GM12873 (cell line): ENCODE data around the gene S100A4.

Source experiments
- CTCF ChIP-seq: IDR thresholded peaks from 2 replicates; pipeline ENCODE4 v1.5.1; 2012; ENCODE audit warnings: low read depth, mild to moderate bottlenecking, moderate library complexity, low read length, control low read depth; ENCODE audit not compliant: insufficient read depth; ENCODE audit errors: missing control alignments

Gene S100A4

GRCh38 chr1:153506831-153507413 lies 38.7 kb downstream of the S100A4 start:
- TF ChIP-seq CTCF = no peak

DNA sequence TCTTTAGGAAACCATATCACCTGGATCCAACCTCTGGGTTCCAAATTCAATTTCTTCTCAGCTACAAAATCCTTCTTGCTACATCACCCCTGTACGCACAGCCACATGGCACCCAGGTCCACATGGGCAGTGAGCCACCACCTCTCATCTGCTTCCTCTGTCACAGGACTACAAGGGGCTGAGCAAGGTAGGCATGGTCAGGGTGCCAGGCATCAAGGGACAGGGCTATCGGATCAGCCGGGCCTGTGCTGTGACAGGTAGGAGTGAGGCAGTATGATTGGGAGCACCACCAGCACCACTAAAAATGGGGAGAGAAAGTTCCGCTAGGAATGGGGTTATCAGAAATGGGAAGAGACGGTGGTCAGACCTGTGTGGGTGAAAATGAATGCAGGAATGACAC lies 39.2 kb downstream of the S100A4 start:
- no peak for TF ChIP-seq CTCF

DNA sequence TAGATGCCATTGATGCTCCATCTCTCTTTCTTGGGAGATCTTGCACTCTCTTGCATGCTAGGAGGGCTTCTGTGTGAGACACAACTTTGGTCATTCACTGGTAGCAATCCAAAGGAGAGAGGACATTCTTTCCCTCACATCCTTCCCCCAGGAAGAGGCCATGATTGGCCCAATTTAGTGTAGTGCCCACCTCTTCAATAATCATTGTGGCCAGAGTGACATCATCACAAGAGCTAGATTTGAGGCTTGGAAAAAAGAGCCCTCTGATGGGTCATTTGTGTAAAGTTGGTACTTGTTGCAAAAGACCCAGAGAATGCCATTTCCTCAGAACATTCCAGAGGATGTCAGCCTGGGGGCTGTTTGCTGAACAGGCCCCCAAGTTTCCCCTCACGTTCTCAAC lies 40.0 kb downstream of the S100A4 start:
- no peak for TF ChIP-seq CTCF

GRCh38 chr1:153503766-153504165 lies 41.8 kb downstream of the S100A4 start:
- TF ChIP-seq CTCF = no peak

DNA sequence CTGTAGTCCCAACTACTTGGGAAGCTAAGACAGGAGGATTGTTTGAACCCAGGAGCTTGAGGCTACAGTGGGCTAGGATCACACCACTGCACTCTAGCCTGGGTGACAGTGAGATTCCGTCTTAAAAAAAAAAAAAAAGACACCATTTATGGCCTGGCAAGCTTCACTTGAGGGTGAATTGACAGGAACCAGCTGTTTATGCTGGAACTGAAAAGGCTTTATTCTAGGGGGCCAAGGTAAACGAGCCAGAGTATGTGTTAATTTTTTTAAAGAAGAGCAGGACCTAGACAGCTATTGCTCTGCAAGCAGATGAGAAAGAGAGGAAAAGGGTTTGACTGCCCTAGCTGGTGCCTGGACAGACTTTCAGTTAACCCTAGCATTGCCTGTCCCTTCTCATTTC lies 46.9 kb downstream of the S100A4 start:
- no peak for TF ChIP-seq CTCF

GRCh38 chr1:153495536-153495935 lies 50.1 kb downstream of the S100A4 start:
- TF ChIP-seq CTCF = no peak

GRCh38 chr1:153494976-153495535 lies 50.5 kb downstream of the S100A4 start:
- TF ChIP-seq CTCF = peak; percentile 89
